Osteoblast (primary cell): ENCODE data around the gene CIDEA. TPM values are rescaled to one million over a fixed set of nuclear protein-coding genes. Genes with fewer than 3 reads are reported as not detected.

Experiments
- DNase-seq: peaks from one replicate; pipeline ENCODE4 v3.0.0; 2011; ENCODE audit warnings: low spot score, mixed read lengths; ENCODE audit not compliant: insufficient read length; ENCODE audit errors: missing footprints
- H2AFZ ChIP-seq: 2 replicates; pipeline ENCODE4 v1.6.0; 2011; ENCODE audit warnings: mild to moderate bottlenecking, low read length
- H3K27ac ChIP-seq: 2 replicates; pipeline ENCODE4 v1.5.1; 2011; ENCODE audit warnings: mild to moderate bottlenecking, low read depth, low read length, moderate library complexity
- H3K27me3 ChIP-seq: 2 replicates; pipeline ENCODE4 v1.6.0; 2012; ENCODE audit warnings: mild to moderate bottlenecking, control low read depth, inconsistent platforms, low read length, moderate library complexity; ENCODE audit not compliant: insufficient read depth
- H3K36me3 ChIP-seq: 2 replicates; pipeline ENCODE4 v1.5.1; 2011; ENCODE audit warnings: mild to moderate bottlenecking, low read length, control low read depth, moderate library complexity; ENCODE audit not compliant: insufficient read depth
- H3K4me1 ChIP-seq: 2 replicates; pipeline ENCODE4 v1.5.1; 2011; ENCODE audit warnings: mild to moderate bottlenecking, low read length, control low read depth, moderate library complexity; ENCODE audit not compliant: insufficient read depth
- H3K4me2 ChIP-seq: 2 replicates; pipeline ENCODE4 v1.6.0; 2011; ENCODE audit warnings: mild to moderate bottlenecking, low read length; ENCODE audit not compliant: insufficient read depth
- H3K4me3 ChIP-seq: fragments of 200-600 bp; sonication (generic); 3 replicates; pipeline ENCODE4 v1.5.1; 2012; ENCODE audit warnings: mild to moderate bottlenecking, low read length, inconsistent platforms; ENCODE audit not compliant: insufficient read depth
- H3K79me2 ChIP-seq: 2 replicates; pipeline ENCODE4 v1.6.0; 2012; ENCODE audit warnings: mild to moderate bottlenecking, low read length, control low read depth, inconsistent platforms; ENCODE audit not compliant: insufficient read depth
- H3K9me3 ChIP-seq: 2 replicates; pipeline ENCODE4 v1.5.1; 2011; ENCODE audit warnings: low read depth, low read length, control low read depth
- H4K20me1 ChIP-seq: 2 replicates; pipeline ENCODE4 v1.6.0; 2012; ENCODE audit warnings: mild to moderate bottlenecking, low read length, control low read depth; ENCODE audit not compliant: insufficient read depth
- CTCF ChIP-seq: IDR thresholded peaks from 2 replicates; pipeline ENCODE4 v1.5.1; 2011; ENCODE audit warnings: mild to moderate bottlenecking, low read depth, low read length, moderate library complexity; ENCODE audit errors: extremely low read depth
- total RNA-seq: library from RNA; depleted of rRNA; stranded (reverse); fragments of >200 nt; gene quantifications from 2 replicates; pipeline ENCODE4 v1.2.3, GENCODE V29; 2012

Gene CIDEA
- total RNA-seq, 1 donor = not detected

- Histone ChIP-seq H4K20me1 (no peaks in the 10 kb centered on the region), H2AFZ (no peak overlapping the region), H3K27ac (no peak overlapping the region), H3K4me3 (no peak overlapping the region), H3K4me2 (no peak overlapping the region), H3K9me3 (no peaks in the 10 kb centered on the region), H3K36me3 (no peaks in the 10 kb centered on the region), H3K79me2 (no peaks in the 10 kb centered on the region), H3K4me1 (no peaks in the 10 kb centered on the region), H3K27me3 (peaks cover 28% of the 10 kb centered on the region)
- TF ChIP-seq CTCF = no peak
- peak; percentile 51 for DNase-seq
Observed at GRCh38 chr18:12245793-12246135, 8.4 kb upstream of the CIDEA start.

GRCh38 chr18:12246849-12247808 lies 7.0 kb upstream of the CIDEA start:
- H3K4me1 ChIP-seq = no peaks in the 10 kb centered on the region
- no peaks in the 10 kb centered on the region for H3K79me2 ChIP-seq
- H3K4me3 ChIP-seq = no peak overlapping the region
- no peak overlapping the region for H3K27ac ChIP-seq
- H4K20me1 ChIP-seq = no peaks in the 10 kb centered on the region
- H3K36me3 ChIP-seq = no peaks in the 10 kb centered on the region
- TF ChIP-seq CTCF = peak; percentile 41
- peaks cover 32% of the 10 kb centered on the region for H3K27me3 ChIP-seq
- H3K9me3 ChIP-seq = no peaks in the 10 kb centered on the region
- H3K4me2 ChIP-seq = no peak overlapping the region
- peak; percentile 87 for DNase-seq
- H2AFZ ChIP-seq = no peak overlapping the region

- H3K27me3 ChIP-seq = peaks cover 39% of the 10 kb centered on the region
- H3K4me2 ChIP-seq = no peak overlapping the region
- H3K4me3 ChIP-seq = no peak overlapping the region
- no peak for DNase-seq
- H3K27ac ChIP-seq = no peak overlapping the region
- no peaks in the 10 kb centered on the region for H3K9me3 ChIP-seq
- H2AFZ ChIP-seq = no peak overlapping the region
- H3K79me2 ChIP-seq = no peaks in the 10 kb centered on the region
- H4K20me1 ChIP-seq = no peaks in the 10 kb centered on the region
- H3K36me3 ChIP-seq = no peaks in the 10 kb centered on the region
- TF ChIP-seq CTCF = no peak
- H3K4me1 ChIP-seq = no peaks in the 10 kb centered on the region
Observed at GRCh38 chr18:12247946-12248345, 6.2 kb upstream of the CIDEA start.

GRCh38 chr18:12248926-12249720 lies 5.0 kb upstream of the CIDEA start:
- TF ChIP-seq CTCF = no peak
- H3K4me2 ChIP-seq = no peak overlapping the region
- peaks cover 51% of the 10 kb centered on the region for H3K27me3 ChIP-seq
- H3K79me2 ChIP-seq = no peaks in the 10 kb centered on the region
- no peaks in the 10 kb centered on the region for H4K20me1 ChIP-seq
- peak; percentile 72 for DNase-seq
- no peak overlapping the region for H2AFZ ChIP-seq
- H3K4me1 ChIP-seq = no peaks in the 10 kb centered on the region
- H3K36me3 ChIP-seq = no peaks in the 10 kb centered on the region
- H3K9me3 ChIP-seq = no peaks in the 10 kb centered on the region
- H3K27ac ChIP-seq = no peak overlapping the region
- no peak overlapping the region for H3K4me3 ChIP-seq
